ENCODE measurements around the gene SLC5A4. TPM values are rescaled to one million over a fixed set of nuclear protein-coding genes. Genes with fewer than 3 reads are reported as not detected.

SLC5A4 gene
- total RNA-seq, 1 experiment from 2014 or later, result not detected

DNA sequence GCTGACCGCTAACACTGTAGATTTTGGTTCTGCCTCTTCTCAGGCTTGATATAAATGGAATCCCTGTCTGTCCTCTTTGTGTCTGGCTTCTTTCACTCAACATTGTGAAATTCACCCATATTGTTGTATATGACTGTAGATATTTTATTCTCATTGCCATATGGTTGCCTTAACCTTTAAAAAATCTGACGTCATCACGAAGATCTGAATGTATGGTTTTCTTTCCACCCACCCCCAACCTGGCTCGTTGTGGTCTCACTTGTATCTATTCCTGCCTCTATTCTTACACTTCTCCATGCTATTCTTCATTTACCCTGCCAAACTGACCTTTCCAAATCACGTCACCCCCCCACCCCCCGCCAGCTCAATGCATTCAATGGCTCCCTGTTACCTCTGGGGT is 74.1 kb downstream of the SLC5A4 start:
- H3K27ac Mint-ChIP-seq (ENCODE audit: unreplicated experiment), result no peak overlapping the region
- POLR2A ChIA-PET, result no interaction called here
- Histone ChIP-seq H3K4me1 (no peaks in the 10 kb centered on the region), H3K27me3 (replicated peaks; ENCODE audit: control insufficient read depth, insufficient read depth, low read length) (no peaks in the 10 kb centered on the region; the same call in 1 of the 2 replicates), H3K4me3 (ENCODE audit: low read depth, low read length) (no peak overlapping the region), H3K36me3 (ENCODE audit: control insufficient read depth, insufficient read depth, low read length) (no peaks in the 10 kb centered on the region), H3K9me3 (no peaks in the 10 kb centered on the region)
- intact Hi-C loops (cut with micrococcal nuclease; ENCODE audit: unreplicated experiment), result no loop called here
- H3K27me3 Mint-ChIP-seq (ENCODE audit: insufficient read depth, unreplicated experiment), result peaks cover 8% of the 10 kb centered on the region
- H3K36me3 Mint-ChIP-seq (ENCODE audit: insufficient read depth, unreplicated experiment), result no peaks in the 10 kb centered on the region
- H3K9me3 Mint-ChIP-seq (ENCODE audit: unreplicated experiment), result no peaks in the 10 kb centered on the region
- no peaks in the 10 kb centered on the region for H3K4me1 Mint-ChIP-seq (ENCODE audit: low read depth, unreplicated experiment)
- no TSS peak for BruUV-seq (replicated peaks)
- TF ChIP-seq, protein P1, sequence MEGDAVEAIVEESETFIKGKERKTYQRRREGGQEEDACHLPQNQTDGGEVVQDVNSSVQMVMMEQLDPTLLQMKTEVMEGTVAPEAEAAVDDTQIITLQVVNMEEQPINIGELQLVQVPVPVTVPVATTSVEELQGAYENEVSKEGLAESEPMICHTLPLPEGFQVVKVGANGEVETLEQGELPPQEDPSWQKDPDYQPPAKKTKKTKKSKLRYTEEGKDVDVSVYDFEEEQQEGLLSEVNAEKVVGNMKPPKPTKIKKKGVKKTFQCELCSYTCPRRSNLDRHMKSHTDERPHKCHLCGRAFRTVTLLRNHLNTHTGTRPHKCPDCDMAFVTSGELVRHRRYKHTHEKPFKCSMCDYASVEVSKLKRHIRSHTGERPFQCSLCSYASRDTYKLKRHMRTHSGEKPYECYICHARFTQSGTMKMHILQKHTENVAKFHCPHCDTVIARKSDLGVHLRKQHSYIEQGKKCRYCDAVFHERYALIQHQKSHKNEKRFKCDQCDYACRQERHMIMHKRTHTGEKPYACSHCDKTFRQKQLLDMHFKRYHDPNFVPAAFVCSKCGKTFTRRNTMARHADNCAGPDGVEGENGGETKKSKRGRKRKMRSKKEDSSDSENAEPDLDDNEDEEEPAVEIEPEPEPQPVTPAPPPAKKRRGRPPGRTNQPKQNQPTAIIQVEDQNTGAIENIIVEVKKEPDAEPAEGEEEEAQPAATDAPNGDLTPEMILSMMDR (IDR thresholded peaks at IDR 0.05; ENCODE audit: insufficient read depth in 1 of 2, low read depth in 1 of 2, low read length in 1 of 2, severe bottlenecking in 1 of 2, unreplicated experiment in 1 of 2), result no peak
- DNase-seq, result no peak
- H3K4me3 Mint-ChIP-seq (ENCODE audit: unreplicated experiment), result no peak overlapping the region
- CTCF ChIA-PET, result no interaction called here

DNA sequence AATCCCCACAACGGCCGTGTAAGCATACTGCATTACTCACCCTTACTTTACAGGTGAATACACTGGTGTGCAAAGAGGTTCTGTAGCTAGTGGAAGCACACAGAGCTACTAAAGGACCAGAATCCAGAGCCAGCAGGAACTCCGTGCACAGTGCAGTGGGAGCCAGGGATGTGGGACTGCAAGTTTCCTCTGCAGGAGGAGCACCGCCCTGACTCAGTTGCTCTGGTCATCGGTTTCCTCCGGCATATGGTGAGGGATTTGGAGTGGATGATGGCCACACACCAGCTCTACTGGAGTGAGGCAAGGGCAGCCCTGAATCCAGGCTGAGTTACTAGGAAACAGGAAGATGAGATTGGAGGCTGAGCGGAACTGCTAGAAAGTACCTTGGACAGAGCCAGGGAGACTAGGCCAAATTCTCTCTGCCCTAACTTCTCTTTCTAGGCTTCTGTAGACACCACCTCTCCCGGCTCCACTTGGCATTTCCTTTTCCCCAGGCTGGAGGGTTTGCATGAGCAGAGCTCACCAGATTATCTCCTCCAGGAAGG is 77.9 kb downstream of the SLC5A4 start:
- Mint-ChIP-seq H3K36me3 (ENCODE audit: insufficient read depth, unreplicated experiment) (peaks cover 4% of the 10 kb centered on the region), H3K9me3 (ENCODE audit: unreplicated experiment) (no peaks in the 10 kb centered on the region), H3K4me3 (ENCODE audit: unreplicated experiment) (no peak overlapping the region), H3K27me3 (ENCODE audit: insufficient read depth, unreplicated experiment) (peaks cover 16% of the 10 kb centered on the region), H3K27ac (ENCODE audit: unreplicated experiment) (no peak overlapping the region), H3K4me1 (ENCODE audit: low read depth, unreplicated experiment) (no peaks in the 10 kb centered on the region)
- no TSS peak for BruUV-seq (replicated peaks)
- Histone ChIP-seq H3K4me3 (ENCODE audit: low read depth, low read length) (no peak overlapping the region), H3K27me3 (replicated peaks; ENCODE audit: control insufficient read depth, insufficient read depth, low read length) (no peaks in the 10 kb centered on the region; the same call in 1 of the 2 replicates), H3K4me1 (no peaks in the 10 kb centered on the region), H3K9me3 (no peaks in the 10 kb centered on the region), H3K36me3 (ENCODE audit: control insufficient read depth, insufficient read depth, low read length) (no peaks in the 10 kb centered on the region)
- ChIA-PET CTCF (no interaction called here), POLR2A (no interaction called here)
- DNase-seq, result no peak
- intact Hi-C loops (cut with micrococcal nuclease; ENCODE audit: unreplicated experiment), result no loop called here
- TF ChIP-seq, protein P1 (IDR thresholded peaks at IDR 0.05; ENCODE audit: insufficient read depth in 1 of 2, low read depth in 1 of 2, low read length in 1 of 2, severe bottlenecking in 1 of 2, unreplicated experiment in 1 of 2), result no peak

DNA sequence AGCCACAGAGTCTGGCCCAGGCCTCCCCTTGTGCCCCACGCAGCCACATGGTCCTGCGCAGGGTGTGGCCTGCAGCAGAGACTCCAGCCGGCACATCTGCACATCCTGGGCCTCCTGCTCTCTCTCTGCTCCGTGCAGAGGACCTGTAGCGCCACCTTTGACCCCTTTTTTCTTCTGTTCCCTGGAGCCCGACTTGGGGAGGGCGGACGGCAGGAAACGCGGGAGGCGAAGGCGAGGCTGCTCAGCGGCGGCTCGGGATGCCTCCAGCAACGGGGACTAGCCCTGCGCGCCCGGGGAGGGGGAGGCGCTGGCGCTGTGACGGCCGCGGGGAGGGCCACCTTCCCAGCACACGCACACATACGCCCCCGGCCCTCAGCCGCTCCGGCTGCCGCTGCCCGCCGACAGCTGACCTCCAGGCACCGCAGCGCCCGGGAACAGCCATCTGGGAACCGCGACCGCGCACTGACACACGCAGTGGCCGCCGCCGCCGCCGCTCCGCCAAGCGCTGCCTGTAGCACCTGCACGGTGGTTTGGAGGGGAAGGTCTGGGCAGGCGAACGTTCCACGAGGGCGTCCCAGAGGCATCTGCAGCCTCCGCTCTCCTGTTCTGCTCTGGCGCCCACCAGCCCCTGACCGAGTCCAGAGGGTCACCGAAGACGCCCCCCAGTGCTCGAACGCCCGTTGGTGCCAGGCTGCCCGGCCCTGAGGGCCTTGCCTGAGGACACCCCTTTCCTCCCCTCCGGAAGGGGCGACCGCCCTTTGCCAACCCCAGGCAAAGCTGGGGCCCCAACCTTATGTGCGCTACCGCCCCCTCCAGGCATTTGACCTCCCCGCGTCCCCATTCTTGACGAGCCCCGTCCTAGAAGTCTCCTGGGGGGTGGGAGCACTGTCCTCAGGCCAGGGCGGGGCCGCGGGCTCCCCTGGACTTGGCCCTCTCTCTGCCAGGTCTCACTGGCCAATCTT is 79.2 kb downstream of the SLC5A4 start:
- Mint-ChIP-seq H3K27me3 (ENCODE audit: insufficient read depth, unreplicated experiment) (peaks cover 16% of the 10 kb centered on the region), H3K27ac (ENCODE audit: unreplicated experiment) (no peak overlapping the region), H3K4me3 (ENCODE audit: unreplicated experiment) (no peak overlapping the region), H3K36me3 (ENCODE audit: insufficient read depth, unreplicated experiment) (peaks cover 4% of the 10 kb centered on the region), H3K9me3 (ENCODE audit: unreplicated experiment) (no peaks in the 10 kb centered on the region), H3K4me1 (ENCODE audit: low read depth, unreplicated experiment) (no peaks in the 10 kb centered on the region)
- H3K27me3 ChIP-seq (replicated peaks; ENCODE audit: control insufficient read depth, insufficient read depth, low read length), result no peaks in the 10 kb centered on the region; the same call in 1 of the 2 replicates
- intact Hi-C loops (cut with micrococcal nuclease; ENCODE audit: unreplicated experiment), result no loop called here
- ChIA-PET CTCF (no interaction called here), POLR2A (no interaction called here)
- BruUV-seq (replicated peaks), result no TSS peak
- no peak overlapping the region for H3K4me3 ChIP-seq (ENCODE audit: low read depth, low read length)
- no peaks in the 10 kb centered on the region for H3K4me1 ChIP-seq
- TF ChIP-seq, protein P1 (IDR thresholded peaks at IDR 0.05; ENCODE audit: insufficient read depth in 1 of 2, low read depth in 1 of 2, low read length in 1 of 2, severe bottlenecking in 1 of 2, unreplicated experiment in 1 of 2), result no peak
- no peaks in the 10 kb centered on the region for H3K36me3 ChIP-seq (ENCODE audit: control insufficient read depth, insufficient read depth, low read length)
- no peak for DNase-seq
- no peaks in the 10 kb centered on the region for H3K9me3 ChIP-seq

Measured in Caco-2 (cell line).